GM19238 (cell line): ENCODE measurements around the gene LTA4H.
"Not testable (repeated sequence)": the region's sequence is repeated elsewhere in the genome, so short reads cannot be mapped to it uniquely, and the experiment has no call there.

Experiments
- DNase-seq: peaks from one replicate; pipeline ENCODE4 v3.0.0; 2011; ENCODE audit warnings: low spot score; ENCODE audit not compliant: insufficient read length

Gene LTA4H

GRCh38 chr12:96035283-96036236, at the start of gene LTA4H:
Gene LTA4H (minus strand): TSS chr12:96035587. CDS start chr12:96035519, 68 bp downstream.
- peak; percentile 81 for DNase-seq

DNA sequence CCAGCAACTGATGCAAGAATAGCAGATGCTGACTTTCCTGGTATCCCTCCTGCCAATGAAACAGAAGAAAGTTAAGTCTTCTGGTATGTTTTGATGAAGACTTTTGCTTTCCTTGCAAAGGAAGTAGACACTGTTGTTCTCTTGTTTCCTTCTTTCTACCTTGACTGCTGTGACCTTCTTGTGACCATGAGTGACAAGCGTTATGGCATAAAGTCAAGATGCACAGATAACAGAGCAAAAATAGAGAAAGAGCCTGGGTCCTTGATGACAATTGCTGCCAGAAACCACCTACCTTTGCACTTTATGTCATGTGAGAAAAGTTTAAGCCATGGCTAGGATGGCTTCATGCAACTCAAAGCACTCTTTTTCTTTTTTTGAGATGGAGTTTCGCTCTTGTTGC, 49.2 kb upstream of the LTA4H start:
- no peak for DNase-seq

GRCh38 chr12:96083020-96083719, 47.8 kb upstream of the LTA4H start:
- DNase-seq, result no peak

GRCh38 chr12:96081596-96081995, 46.2 kb upstream of the LTA4H start:
- DNase-seq, result no peak

DNA sequence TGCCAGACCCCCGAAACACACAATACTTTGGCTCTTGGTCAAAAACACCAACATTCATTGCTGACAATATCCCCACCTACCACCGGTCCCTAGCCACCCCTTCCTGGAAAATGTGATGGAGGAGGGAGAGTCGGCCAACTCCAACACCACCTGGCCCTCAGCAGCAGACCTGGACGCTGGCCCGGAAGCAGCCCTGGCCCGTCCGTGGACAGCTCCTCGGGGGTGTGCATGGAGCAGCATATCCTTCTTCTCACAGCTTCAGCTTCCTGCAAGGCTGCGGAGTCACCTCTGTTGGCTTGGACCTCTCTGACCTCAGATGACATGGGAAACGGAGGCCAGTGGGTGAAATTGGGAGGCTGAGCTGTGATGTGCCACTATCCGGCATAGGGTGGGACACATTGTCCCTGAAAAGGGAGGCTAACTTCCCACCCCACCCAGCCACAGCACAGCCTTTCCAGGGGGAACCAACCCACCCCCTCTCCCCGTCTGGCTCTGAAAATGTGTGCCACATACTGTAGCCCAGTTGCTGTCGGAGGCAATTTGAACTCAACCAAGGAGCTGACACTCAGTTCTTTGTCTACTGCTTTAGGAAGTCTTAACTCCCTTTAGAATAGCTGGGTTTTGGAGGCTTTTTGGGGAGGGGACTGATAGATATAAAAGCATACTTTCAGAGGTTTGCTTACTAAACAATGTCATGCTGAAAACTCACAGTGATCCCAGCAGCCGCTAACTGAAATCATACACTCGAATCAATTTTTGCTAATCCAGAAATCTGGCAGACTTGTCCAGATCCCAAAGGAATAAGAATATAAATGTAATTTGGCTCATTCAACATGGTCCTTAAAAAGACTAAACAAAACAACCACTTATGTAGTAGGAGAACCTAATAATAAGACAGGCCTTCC, 43.1 kb upstream of the LTA4H start:
- DNase-seq, result no peak

DNA sequence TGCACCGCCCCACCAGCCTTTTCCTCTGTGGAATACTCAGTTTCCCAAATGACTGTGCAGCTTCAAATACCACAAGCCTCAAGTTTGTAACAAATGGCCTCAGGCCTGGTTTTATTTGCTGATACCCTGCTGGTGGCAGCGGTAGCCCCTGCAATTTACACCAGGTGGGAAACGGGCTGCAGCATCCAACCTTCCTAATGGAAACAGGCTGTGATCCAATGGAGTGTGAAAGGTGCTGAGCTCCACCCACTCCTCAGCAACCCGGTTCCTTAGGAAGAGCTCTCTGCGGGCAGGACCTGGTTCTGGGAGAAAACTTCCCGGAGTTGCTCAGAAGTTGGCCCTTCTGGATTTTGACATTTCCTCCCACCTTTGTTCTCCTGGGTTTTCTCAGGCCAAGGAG, 41.7 kb upstream of the LTA4H start:
- DNase-seq, result no peak

DNA sequence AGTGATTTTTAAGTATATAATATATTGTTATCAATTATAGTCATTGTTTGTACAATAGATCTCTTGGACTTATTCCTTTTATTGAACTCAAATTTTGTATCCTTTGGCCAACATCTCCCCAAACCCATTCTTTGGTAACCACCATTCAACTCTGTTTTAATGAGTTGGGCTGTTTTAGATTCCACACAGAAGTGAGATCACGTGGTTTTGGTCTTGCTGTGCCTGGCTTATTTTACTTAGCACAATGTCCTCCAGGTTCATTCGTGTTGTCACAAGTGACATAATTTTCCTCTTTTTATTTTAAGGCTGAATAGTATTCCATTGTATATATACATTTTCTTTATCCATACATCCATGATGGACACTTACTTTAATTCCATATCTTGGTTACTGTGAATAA, 40.2 kb upstream of the LTA4H start:
- DNase-seq, result no peak

DNA sequence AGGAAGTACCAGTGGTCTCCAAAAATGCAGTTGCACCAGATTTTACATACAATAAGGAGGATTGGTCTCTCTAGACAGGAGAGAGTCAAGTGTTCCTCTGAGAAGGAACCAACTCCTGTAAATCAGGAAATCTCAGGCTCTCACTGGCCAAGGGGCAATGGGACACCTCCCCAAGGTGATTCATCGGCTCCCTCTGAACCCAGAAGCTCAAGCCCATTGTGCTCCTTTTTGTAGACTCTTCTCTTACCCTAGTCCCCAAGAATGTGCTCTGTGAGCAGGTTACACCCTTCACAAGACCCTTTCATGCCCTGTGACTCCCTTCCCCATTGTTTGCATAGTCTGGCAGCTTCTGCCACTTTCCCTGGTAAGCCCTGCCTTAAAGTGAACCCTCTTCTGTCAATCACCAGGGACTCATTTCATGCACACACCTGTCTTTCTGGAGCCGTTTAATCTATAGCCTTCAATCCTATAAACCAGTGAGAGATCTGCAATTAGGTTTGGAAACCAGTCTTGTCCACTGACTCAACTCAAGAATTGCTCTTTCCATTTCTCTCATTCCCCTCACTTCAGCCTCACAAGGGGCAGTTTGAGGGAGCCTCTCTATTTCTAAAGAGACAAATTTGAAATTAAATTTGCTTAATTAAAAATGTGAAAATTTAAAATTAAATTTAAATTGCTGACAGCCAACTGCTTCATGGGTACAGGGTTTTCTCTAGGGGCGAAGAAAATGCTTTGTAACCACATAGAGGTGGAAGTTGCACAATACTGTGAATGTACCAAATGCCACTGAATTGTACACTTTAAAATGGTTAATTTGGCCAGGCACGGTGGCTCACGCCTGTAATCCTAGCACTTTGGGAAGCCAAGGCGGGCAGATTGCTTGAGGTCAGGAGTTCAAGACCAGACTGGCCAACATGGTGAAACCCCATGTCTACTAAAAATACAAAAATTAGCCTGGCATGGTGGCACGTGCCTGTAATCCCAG, 38.3 kb upstream of the LTA4H start:
- DNase-seq, result no peak

GRCh38 chr12:96070670-96071279, 35.4 kb upstream of the LTA4H start:
- DNase-seq, result no peak

- DNase-seq, result no peak
These were observed 34.3 kb upstream of the LTA4H start for GRCh38 chr12:96069511-96070231.

- DNase-seq, result no peak
These were observed 33.2 kb upstream of the LTA4H start for GRCh38 chr12:96068636-96069035.

DNA sequence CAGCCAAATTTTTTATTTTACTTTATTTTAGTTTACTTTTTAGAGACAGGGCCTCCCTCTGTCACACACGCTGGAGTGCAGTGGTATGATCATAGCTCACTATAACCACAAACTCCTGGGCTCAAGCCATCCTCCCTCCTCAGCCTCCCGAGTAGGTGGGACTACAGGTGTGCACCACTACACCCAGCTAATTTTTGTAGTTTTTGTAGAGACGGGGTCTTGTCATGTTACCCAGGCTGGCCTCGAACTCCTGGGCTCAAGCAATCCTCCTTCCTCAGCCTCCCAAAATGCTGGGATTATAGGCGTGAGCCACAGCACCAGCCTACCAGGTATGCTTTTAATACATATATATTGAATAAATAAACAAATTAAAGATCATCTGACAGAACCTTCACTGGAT, 32.7 kb upstream of the LTA4H start:
- DNase-seq, result no peak

GRCh38 chr12:96065776-96066175, 30.4 kb upstream of the LTA4H start:
- not testable (repeated sequence) for DNase-seq

- no peak for DNase-seq
These were observed 29.6 kb upstream of the LTA4H start for GRCh38 chr12:96064966-96065365.

DNA sequence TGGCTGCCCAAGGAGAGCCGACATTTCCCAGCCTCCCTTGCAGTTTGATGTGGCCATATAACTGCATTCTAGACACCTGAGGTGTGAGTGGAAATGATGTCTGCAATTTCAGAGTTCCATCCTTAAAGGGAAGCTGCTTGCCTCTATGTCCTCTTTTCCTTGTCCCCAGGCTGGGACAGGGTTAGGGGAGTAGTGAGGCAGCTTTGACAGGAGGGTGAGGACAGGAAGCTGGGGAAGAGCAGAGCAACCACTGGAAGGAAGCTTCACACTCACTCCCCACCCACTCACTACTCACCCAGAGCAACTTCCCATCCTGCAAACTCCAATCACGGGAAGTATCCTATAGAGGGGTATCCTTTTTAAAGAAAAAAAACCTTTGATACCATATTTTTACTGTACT, 28.9 kb upstream of the LTA4H start:
- DNase-seq, result no peak

DNA sequence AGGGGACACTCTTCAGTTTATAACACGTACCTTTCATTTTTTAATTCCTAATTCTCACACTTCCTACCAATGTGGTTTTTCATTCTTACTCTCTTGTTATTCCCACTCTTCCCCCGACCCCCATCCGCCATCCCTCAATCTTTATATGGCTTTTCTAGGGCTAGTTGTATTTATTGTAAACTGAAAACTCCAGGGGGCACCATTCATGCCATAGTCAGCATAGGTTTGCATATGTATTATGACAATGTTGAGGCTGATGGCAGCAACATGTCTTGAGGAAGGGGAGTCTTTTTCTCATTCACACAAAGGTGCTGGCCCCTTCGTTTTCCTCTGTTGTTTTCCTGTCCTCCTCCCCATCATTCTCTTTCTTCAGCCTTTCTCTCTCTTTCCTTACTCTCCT, 27.7 kb upstream of the LTA4H start:
- no peak for DNase-seq

DNA sequence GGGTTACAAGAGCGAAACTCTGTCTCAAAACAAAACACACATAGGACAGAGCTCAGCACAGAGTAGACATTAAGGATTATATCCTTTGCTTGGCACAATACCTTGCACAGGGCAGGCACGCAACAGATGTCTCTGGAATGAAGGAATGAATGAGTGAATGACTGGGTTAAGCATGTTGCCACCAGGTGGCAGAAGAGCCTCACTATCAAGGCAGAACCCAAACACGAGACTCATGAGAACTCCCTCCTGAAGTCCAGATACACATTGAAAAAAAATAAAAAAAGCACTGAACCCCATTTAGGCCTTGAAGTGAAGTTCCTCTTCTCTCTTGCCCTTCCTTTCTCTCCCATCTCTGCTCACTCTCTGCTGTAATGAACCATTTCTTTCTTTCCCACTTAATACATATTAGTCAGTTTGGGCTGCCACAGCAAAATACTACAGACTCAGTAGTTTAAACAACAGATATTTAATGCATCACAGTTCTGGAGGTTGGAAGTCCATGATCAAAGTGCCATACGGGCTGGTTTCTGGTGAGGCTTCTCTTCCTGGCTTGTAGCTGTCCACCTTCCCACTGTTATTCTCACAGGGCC, 26.6 kb upstream of the LTA4H start:
- DNase-seq, result peak; percentile 27

- no peak for DNase-seq
These were observed 25.9 kb upstream of the LTA4H start for GRCh38 chr12:96061323-96061722.

- no peak for DNase-seq
These were observed 24.7 kb upstream of the LTA4H start for GRCh38 chr12:96060041-96060440.
